Fibroblast of pulmonary artery (primary cell): ENCODE measurements around the gene UBE2L6.

ENCODE experiments used
- DNase-seq: peaks from one replicate; pipeline ENCODE4 v3.0.0-alpha.2; 2010; ENCODE audit warnings: low read depth
- H3K4me3 ChIP-seq: replicated peaks from 2 replicates; pipeline ENCODE4 v1.5.1; 2011; ENCODE audit warnings: low read depth, mild to moderate bottlenecking, control low read depth, low read length, moderate library complexity
- CTCF ChIP-seq: IDR thresholded peaks from 2 replicates; pipeline ENCODE4 v1.5.1; 2011; ENCODE audit warnings: mild to moderate bottlenecking, control low read depth, low read length, inconsistent platforms; ENCODE audit errors: missing control alignments

UBE2L6 gene

DNA sequence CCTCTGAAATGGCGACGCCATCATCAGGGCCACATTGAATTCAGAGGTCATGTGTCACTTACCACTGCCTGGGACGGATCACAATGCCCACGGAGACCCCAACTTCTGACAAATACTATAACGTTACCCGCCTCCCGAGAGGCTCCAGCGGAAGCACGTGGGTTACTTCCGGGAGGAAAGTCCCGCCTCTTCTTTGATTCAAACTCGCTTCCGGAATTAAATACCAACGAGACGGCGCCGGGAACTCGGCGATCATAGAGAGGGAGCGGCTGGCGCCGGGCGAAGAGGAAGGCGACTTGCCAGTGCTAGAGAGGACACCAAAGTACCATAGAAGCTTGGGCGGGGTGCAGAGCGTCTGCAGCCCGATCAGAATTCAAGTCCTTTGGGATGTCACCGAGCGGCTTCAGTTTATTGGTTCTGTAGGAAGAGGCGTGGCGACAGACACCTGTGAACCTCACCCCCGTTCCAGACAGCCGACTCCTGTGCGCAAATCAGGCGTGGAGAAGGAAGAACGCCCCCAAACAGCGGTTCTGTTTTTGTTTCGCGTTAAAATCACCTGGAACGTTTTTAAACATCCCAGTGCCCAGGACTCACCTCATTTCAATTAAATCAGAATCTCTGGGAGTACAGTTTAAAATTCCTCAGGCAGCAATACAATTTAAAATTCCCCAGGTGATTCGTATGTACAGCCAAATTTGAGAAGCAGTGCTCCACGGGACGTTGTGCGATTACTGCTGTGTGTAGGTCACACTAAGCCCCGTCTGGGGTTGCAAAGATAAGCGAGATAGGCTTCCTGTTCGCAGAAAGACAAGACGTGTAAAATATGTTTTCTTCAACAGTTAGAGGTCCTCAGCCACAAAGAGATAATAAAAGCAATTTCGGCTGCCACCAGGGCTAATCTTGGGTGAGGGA, 36.6 kb downstream of the UBE2L6 start, which contains the start of gene TIMM10:
TSS of gene TIMM10 (minus strand) at position 159 of the 912 bp plus-strand sequence. CDS start 565 bp downstream, outside the sequence.
- peak within 1 kb of the TSS; percentile 80 for H3K4me3 ChIP-seq
- TF ChIP-seq CTCF, result no peak
- DNase-seq, result peak; percentile 97

- peak overlapping the region; percentile 80 for H3K4me3 ChIP-seq
- no peak for TF ChIP-seq CTCF
Observed at GRCh38 chr11:57530215-57530595, 37.3 kb downstream of the UBE2L6 start.

DNA sequence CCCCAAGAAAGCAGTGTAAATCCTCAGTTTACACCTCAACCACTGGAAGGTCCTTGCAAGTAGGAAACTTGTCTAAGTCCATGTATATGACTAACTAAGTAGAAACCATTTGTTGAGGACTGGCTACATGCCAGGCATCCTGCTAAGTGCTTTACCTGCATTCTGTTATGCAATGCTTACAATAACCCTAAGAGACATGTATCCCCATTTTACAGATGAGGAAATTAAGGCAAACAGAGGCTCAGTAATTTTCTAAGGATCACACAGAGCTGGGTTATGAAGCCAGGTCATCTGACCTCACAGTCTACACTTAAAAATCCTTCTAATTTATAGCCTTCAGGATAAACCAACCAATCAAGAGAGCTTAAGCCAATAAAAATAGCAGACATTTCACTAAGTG, 38.5 kb downstream of the UBE2L6 start:
- TF ChIP-seq CTCF, result no peak
- no peak for DNase-seq
- no peak overlapping the region for H3K4me3 ChIP-seq

More at GRCh38 chr11:57530215-57530595, 37.3 kb downstream of the UBE2L6 start:
- DNase-seq, result no peak

GRCh38 chr11:57527056-57527631, 40.3 kb downstream of the UBE2L6 start:
- peak; percentile 75 for DNase-seq
- TF ChIP-seq CTCF, result peak; percentile 97
- no peak overlapping the region for H3K4me3 ChIP-seq

DNA sequence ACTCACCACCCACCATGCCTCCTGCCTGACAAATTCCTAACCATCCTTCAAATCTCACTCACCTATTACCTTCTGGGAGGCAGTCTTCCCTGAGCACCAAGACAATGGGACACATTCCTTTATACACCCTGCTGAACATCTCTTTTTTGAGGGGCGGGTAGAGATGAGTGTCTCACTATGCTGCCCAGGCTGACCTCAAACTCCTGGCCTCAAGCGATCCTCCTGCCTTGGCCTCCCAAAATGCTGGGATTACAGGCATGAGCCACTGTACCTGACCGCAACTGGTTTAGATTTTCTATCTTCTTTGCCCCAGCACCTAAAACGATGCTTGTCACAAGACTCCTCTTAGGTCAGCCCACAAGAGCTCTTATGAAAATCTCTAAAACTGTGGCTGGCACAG, 44.1 kb downstream of the UBE2L6 start:
- H3K4me3 ChIP-seq, result no peak overlapping the region
- TF ChIP-seq CTCF, result no peak
- DNase-seq, result no peak

- H3K4me3 ChIP-seq, result no peak overlapping the region
- no peak for DNase-seq
- no peak for TF ChIP-seq CTCF
Observed at GRCh38 chr11:57521116-57521515, 46.4 kb downstream of the UBE2L6 start.

DNA sequence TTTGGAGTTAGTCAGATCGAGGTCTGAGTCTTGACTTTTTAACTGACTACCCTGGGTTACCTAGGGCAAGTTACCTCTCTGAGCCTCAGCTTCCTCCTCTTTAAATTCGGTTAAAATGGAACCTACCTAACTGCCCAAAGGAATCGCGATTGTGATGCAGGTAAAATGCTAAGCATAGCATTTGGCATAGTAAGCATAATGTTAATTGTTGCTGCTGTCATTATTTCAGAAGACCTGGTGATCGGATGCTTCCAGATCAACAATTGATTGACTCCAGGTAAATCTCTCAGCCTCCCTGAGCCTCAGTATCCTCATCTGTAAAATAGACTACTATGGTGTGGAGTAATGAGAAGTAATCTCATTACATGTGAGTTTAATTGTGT, 51.4 kb downstream of the UBE2L6 start:
- no peak for DNase-seq
- no peak for TF ChIP-seq CTCF
- peak overlapping the region; percentile 86 for H3K4me3 ChIP-seq
